Kidney glomerular epithelial cell (primary cell): ENCODE results near the gene PLEKHD1.
"Not testable (repeated sequence)": the region's sequence is repeated elsewhere in the genome, so short reads cannot be mapped to it uniquely, and the experiment has no call there.

Experiments
- DNase-seq: peaks from one replicate; lab custom pipeline; 2025; lab: John Stamatoyannopoulos, UW

The PLEKHD1 gene

DNA sequence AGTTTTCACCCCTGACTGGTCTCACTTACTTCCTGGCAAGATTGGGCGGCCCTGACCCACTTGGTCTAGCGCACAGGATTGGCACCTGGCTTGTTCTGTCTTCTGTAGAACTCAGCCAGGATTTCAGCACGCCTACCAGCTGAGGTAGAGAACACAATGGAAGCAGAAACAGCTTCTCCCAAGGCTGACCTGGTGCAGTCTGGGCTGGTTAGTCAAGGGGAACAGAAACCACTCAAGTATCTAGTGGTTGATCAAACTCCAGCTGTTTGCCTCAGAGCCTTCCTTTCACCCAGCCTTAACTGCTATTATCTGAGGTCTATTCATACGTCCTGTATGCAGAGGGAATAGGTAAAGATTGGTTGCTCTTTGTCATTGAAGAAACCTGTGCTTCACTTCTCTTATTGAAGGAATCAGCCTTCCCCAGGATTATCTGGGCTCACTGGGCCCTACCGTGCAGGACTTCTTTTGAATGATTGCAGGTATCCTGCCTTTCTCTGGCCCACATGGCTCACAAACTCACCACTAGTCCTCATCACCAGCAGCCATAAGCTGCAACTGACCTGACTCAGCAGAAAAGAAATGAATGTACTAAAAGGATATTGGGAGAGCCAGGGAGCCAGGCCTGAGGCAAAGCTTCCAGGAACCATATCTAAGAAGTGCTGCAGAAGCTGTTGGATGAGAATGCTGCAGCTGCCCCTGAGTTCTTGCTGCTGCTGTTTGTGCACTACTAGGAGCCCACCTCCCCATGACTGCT is 2.5 kb upstream of the PLEKHD1 start:
- peak; percentile 58 for DNase-seq

DNA sequence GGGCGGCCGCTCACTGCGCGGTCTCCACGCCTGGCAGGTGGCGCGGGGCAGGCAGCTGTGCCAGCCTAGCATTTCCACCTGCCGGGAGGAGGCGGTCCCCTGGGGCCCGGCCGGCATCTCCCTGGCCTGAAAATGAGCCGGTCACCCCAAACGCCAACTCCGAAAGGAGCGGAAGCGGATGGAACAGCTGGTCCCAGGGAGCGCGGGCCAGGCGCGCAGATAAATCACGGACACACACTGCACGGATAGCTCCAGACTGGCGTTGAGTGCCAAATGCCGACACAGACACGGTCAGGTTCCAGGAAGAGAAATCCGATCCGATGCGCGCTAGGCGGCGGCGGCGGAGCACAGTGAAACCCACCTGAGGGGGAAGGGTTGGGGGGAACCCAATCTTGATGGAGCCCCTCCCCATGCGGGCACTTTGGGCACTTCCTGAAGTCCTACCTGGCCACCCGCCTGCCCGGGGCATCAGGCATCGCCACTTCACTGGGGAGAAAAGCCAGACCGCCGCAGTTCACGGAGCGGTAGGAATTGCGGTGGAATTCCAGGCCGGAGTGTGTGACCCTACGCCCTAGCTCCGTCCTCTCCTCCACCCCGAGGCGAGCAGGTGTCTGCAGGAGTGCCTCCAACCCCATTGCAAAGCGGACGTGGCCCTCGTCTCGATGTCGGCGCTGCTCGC is 624 bp upstream of the PLEKHD1 start:
- no peak for DNase-seq

DNA sequence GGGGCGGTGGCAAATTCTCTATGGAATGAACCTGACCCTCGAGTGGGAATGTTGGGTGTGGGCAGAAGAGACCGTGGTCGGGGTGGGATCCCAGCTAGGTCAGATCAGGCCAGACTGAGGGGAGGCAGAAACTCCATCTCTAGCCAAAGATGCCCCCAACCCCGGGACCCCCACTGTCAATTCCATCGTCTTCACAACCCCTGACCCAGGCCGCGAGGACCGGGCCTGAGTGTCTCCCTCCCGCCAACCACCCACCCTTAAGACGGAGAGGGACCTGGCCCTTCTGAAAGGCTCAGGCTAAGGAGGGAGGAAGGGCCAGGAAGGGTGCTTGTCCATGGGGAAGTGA is 760 bp downstream of the PLEKHD1 start:
- DNase-seq, result no peak

DNA sequence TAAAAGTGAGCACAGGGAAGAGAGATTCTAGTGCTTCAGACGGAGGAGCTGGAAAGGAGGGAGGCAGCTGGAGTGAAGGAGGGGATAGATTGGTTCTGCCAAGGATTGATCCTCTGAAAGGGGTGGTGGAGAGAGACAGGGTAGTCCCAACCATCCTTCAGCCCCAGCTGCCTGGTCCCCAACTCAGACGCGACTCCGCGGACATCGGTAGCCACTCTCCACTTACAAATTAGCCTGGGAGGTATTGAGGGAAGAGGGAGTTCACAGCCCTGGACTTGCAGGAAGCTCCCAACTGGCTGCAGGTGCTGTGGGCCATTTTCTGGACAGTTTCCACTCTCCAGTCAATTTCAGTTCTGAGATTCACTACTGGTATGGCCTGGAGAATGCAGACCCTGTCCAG is 1.2 kb downstream of the PLEKHD1 start:
- no peak for DNase-seq

DNA sequence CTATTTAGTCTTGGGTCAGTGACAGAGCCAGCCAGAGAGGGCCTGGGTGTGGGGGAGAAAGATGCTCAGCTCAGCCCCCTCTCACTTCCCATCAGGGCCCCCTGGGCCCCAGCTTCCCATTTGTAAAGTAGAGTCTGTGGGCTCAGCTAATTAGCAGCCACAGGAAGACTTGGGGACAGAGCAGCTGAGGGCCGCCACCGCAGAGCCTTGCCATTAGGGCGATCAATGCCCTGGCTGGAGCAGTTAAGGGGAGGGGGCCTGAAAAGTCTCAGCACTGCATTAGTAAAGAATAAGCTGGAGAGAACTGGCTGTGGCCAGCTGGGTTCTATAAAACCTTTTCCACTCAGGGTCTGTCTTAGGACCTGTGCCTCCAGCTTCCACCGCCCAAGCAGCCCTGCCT is 2.7 kb downstream of the PLEKHD1 start:
- no peak for DNase-seq

DNA sequence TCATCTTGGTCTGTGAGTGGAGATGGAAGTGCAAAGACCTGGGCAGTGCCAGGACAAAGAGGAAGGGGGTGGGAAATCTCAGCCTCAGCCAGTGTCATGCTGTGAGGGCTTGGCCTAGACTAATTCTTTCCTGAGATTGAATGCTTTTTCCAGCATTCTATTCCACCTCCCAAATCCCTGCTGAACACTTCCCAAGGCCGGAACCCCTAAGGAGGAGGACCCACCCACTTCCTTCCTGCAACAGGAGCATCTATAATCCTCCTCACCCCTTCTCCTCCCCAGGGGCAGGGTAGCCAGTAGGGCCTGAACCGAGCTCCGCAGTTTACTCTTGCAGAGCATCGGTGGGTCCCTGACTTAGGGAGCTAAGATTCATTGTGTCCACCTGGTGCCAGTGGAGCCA is 3.2 kb downstream of the PLEKHD1 start:
- no peak for DNase-seq

DNA sequence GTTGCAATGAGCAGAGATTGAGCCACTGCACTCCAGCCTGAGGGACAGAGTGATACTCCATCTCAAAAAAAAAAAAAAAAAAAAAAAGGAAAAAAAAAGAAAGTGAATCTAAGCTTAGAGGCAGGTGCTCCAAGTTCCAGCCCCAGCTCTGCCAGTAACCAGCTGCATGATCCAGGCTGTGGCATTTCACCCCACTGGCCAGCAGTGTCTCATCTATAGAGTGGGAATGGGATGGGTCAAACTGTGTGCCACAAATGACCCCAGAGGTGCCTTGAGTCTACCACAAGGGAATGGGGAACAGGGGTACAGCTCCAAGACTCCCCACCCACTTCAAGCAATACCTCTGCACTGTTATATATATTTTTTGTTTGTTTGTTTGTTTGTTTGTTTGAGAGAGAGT is 5.0 kb downstream of the PLEKHD1 start:
- no peak for DNase-seq

DNA sequence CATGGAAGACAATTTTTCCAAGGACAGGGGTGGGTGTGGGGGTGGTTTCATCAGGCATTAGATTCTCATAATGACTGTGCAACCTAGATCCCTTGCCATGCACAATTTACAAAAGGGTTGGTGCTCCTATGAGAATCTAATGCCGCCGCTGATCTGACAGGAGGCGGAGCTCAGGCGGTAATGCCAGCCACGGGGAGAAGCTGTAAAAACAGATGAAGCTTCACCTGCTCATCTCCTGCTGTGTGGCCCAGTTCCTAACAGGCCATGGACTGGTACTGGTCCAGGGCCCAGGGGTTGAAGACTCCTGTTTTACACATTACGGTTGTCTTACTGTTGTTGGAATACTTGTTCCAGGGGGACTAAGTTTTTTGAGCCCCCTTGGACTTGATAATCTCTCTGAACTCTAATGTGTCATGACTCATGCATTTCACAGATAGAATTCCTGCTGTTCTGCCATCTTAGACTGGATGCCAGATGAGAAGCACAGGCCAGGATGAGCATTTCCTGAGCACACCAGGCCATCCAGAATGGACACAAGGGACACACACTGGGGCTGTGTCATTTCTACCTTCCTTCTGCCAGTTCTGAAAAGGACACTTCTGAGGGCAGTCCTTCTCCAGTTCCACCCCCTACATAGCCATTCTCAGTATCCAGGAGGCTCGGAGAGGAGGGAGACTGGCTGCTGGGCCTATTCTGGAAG is 5.8 kb downstream of the PLEKHD1 start:
- no peak for DNase-seq

DNA sequence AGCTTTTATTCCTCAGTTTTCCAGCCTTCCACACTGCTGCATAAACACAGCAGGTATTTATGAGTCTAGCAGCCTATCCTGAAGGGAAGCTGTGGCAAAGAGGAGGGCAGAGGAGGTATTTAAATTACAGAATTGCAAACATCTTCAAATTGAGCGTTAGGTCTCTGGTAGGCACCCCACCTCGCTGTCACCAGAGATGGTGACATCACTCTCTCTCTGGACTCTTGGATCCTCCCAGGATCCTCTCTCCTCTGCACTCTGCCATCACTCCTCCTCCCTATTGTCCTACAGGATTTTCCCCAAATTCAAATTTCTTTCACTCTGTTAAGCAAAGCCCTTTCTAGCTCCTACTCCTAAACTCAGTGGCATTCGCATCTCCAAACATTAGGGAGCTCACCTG is 6.7 kb downstream of the PLEKHD1 start:
- DNase-seq, result no peak

DNA sequence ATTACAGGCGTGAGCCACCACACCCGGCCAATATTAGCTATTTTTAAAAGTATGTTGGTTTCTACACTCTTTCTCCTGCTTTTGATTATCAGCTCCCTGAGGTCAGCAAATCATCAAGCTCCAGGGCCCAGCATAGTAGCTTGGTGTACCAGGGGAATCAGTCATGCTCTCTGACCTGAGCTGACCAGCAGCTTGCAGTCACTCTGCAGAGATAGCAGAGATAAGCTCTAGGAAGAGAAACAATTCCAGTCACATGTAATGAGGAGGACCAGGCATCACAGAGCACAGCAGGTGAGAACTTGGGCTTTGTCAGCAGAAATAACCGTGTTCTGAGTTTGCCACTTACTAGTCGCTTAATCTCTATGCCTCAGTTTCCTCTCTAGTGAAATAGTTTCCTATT is 8.5 kb downstream of the PLEKHD1 start:
- DNase-seq, result no peak

DNA sequence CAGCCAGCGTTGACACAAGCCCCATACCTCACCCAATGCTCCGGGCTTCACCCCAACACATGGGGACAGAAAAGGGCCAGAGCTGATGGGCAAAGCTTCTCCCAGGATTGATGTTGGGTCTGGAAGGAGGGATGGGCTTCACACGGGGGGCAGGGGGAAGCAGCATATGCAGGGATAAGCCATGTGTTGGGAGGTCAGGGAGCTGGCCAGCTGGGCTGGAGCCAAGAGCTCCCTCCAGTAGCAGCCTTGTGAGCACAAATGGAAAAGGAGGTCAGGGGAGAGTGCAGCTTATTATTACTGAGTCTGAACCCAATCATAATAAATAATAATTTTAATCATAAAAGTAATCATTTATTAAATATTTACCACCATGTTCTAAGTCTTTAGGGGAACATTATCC is 9.3 kb downstream of the PLEKHD1 start:
- DNase-seq, result no peak

DNA sequence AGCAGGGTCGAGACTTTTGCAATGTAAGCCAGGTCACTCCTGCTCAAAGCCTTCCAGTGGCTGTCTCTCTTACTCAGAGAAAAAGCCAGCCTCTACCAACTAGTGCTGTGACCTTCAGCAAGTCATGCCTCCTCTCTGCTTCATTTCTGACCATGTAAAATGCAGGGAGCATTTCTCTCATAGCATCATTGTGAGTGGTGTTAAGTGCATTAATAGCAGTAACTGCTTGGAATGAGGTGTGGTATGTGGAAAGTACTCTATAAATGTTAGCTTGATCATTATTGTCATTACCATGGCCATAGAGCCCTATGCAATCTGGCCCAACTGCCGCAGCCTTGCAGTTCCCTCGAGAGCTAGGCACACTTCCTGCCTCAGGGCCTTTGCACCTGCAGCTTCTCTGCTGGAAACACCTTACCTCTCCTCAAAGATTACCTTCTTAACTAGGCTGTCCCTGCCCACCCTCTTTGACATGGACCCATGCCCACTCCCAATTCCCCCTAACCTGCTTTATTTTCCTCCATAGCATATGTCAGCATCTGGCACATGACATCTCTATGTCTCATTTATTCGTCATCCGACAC is 10.9 kb downstream of the PLEKHD1 start:
- DNase-seq, result no peak

DNA sequence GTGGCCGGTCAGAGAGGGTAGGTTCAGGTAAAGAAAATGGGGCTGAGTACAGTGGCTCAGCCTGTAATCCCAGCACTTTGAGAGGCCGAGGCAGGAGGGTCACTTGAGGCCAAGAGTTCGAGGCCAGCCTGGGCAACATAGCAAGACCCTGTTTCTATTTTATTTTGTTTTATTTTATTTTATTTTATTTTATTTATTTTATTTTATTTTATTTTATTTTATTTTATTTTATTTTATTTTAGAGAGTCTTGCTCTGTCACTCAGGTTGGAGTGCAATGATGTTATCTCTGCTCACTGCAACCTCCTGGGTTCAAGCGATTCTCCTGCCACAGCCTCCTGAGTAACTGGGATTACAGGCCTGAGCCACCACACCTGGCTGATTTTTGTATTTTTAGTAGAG is 13.3 kb downstream of the PLEKHD1 start:
- DNase-seq, result not testable (repeated sequence)

DNA sequence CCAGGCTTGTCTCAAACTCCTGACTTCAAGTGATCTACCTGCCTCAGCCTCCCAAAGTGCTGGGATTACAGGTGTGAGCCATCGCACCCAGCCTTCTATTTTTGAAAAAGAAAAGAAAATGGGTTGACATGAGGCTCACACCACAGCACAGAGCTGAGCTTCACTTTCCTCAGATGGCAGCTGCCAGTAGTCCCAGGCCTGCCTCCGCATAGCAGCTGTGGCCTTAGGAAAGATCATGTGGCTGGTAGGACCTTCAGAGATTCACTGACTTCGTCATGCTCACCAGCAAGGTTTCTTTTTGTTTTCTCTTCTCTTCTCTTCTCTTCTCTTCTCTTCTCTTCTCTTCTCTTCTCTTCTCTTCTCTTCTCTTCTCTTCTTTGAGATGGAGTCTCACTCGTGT is 13.8 kb downstream of the PLEKHD1 start:
- not testable (repeated sequence) for DNase-seq

DNA sequence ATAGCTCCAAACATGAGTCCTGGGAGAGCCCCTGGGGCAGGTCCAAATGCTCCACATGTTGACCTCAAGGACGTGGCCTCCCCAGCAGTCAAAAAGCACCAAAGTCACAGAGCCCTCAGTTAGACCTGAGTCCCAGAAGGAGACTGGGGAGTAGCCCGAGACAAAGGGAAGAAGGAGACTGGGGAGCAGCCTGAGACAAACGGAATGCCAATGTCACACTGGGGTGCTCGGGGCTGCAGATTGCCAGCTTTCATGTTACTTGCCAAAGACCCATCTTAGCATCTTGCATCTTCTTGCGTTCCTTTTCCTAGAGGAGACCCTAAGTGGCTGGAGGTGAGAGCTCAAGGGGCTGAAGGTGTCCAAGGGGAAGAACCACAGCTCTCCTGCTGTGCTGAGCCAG is 14.9 kb downstream of the PLEKHD1 start:
- DNase-seq, result no peak

DNA sequence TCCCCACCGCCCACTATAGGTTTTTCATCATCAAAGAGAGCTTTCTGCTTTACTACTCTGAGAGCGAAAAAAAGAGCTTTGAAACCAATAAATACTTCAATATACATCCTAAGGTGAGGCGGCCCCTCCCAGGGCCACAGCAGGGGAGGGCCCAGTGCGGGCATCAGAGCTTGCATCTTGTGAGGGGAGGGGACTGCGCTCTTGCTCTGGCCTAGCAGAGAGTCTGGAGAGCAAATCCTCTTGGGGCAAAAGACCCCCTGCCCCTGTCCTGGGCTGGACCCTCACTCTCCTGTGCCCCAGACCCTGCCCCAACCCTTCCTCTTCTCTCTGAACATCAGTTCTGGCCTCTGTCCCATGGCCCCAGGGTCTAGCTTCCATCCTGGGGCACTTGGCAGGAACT is 15.6 kb downstream of the PLEKHD1 start:
- no peak for DNase-seq

DNA sequence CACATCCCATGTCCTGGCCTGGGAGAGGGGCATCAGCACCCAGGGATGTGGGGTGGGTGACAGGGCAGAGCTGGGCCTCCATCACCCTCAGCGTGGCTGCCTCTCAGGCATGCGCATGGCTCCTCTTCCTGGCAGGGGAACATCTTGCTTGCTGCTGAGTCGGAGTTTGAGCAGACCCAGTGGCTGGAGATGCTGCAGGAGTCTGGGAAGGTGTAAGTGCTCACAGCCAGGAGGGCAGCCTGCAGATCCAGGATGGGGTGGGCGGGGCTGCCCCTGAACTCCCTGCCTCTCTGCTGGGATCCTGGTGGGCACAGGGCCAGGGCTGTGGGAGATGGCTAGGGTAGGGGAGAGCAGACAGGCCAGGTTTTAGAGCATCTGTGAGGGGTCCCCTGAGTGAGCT is 16.2 kb downstream of the PLEKHD1 start:
- DNase-seq, result no peak

DNA sequence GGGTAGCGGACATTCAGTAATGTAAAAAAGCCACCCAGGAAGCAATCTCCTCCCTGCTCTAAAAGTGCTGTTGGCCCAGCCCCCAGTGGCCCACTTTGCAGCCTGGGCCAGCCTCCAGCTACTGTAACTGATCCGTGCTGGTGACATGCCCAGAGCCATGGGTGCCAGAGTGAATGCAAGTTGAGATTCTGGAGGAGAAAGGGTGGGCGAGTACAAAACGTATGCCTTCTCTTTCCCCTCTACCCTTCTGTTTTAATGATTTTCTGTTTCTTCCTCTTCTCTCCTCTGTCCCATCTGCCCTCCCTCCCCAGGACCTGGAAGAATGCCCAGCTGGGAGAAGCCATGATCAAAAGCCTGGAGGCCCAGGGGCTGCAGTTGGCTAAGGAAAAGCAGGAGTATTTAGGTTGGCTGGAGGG is 16.9 kb downstream of the PLEKHD1 start:
- DNase-seq, result no peak

DNA sequence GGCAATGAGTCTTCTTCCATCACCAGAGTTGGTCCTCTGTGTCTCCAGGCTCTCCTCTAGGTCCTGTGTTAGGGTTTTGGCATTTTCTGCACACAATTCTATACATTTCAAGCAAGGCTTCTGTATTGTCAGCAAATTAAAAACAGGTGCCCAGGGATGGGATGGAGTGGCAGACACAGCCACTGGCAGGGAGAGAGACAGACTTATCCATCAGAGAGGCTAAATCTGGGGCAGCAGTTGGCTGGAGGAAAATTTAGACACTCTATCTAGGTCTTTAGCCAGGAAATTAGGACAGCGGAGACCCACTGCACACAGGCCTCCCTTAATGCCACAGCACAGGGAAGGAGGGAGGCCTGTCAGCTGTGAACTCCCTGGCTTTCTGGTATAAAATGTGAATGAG is 20.2 kb downstream of the PLEKHD1 start:
- no peak for DNase-seq

DNA sequence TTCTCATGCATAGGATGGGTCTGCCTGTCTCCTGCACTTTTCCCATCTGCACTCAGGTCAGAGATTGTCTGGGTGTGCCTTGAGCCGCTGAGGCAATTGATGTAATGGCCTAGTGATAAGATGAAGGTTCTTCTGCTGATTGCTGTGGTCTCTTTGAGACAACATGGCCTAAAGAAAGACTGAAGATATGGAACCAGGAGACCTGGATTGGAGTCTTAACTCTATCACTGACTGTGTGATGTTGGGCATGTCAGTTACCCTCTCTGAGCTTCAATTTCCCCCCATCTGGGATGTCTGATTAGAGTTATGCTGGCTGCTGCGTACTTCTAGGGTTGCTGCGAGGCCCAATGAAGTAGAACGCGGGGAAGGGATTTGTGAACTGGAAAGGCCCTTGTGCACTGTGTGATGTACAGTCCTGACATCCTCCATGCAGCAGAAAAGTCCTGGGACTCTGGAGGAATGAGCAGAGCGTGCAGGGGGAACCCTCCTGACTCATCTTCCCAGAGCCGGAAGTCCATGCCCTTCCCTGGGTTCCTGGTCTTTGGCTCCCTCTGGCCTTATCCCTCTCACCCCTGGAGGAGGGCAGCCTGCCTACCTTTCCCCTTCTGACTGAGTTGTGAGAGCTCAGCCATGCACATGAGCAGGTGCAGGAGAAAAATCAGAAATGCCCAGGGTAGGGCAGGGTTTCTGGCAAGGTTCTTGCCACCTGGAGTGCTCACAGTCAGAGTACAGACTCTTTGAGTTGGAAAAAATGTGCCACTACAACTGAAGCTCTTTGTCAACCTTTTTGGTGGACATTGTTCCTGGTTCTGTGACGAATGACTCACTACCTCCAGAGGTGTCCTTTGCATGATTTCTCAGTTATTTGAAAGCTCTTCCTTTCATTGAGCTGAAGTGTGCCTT is 21.1 kb downstream of the PLEKHD1 start:
- DNase-seq, result no peak

DNA sequence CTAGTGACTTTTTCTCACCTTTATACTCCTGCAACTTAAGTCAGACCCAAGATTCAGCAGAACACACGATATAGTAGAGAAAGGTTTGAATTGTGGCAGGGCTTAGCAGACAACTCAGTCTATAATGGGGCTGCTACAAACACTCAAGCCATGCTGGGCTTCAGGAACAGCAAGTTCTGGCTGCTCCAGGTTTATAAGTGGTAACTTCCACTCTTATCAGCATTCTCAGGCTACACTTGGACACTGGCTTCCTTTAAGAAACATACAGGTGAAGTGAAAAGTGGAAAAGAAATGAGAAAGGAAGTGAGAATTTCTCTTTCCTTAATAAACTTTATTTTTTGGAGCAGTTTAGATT is 21.7 kb downstream of the PLEKHD1 start:
- DNase-seq, result no peak
